Transverse colon (tissue), 4 donors: Measurements from ENCODE around the gene HAGHL. TPM values are rescaled to one million over a fixed set of nuclear protein-coding genes. Genes with fewer than 3 reads are reported as not detected.
A peak's percentile ranks its signal among the peaks of the same experiment; 100 is the strongest.

Experiments
- DNase-seq: peaks from one replicate; pipeline ENCODE4 v3.0.0-alpha.2; 2019
- H3K27ac ChIP-seq, 4 donors: fragments of 200-600 bp; sonication (generic); 2 replicates each; pipeline ENCODE4 v1.5.1; 2016 to 2018; ENCODE audit warnings: inconsistent platforms in 4 of 4
- H3K27me3 ChIP-seq: fragments of 200-600 bp; sonication (generic); 2 replicates; pipeline ENCODE4 v1.5.1; 2017; ENCODE audit warnings: inconsistent platforms
- H3K36me3 ChIP-seq, 4 donors: fragments of 200-600 bp; sonication (generic); 2 replicates each; pipeline ENCODE4 v1.5.1; 2017 to 2019; ENCODE audit warnings: inconsistent platforms in 4 of 4
- H3K4me1 ChIP-seq, 4 donors: fragments of 200-600 bp; sonication (generic); 2 replicates each; pipeline ENCODE4 v1.5.1; 2017 to 2020; ENCODE audit warnings: inconsistent platforms in 4 of 4
- H3K4me3 ChIP-seq, 4 donors: fragments of 200-600 bp; sonication (generic); 1 replicate in 1 of 4; 2 replicates in 3 of 4; pipeline versions ENCODE4 v1.5.1 to v1.6.1; 2017 to 2019; ENCODE audit warnings: inconsistent platforms in 4 of 4
- H3K9me3 ChIP-seq, 2 donors: fragments of 200-600 bp; sonication (generic); 2 replicates each; pipeline ENCODE4 v1.5.1; 2017 to 2019; ENCODE audit warnings: inconsistent platforms in 2 of 2
- CTCF ChIP-seq, 5 experiments: fragments of 200-600 bp in 3 of 5; fragments of 450-650 bp in 2 of 5; sonication (generic) in 3 of 5; IDR thresholded peaks; 1 replicate in 2 of 5; 2 replicates in 3 of 5; pipeline ENCODE4 v1.5.1; 2016 to 2017; ENCODE audit warnings: antibody characterized with exemption in 5 of 5, inconsistent platforms in 3 of 5, mild to moderate bottlenecking in 2 of 5, moderate library complexity in 1 of 5
- EP300 ChIP-seq: sonication (generic); formaldehyde crosslinking; IDR thresholded peaks from one replicate; pipeline ENCODE4 v1.6.1; 2017; ENCODE audit warnings: antibody characterized with exemption, low read depth
- POLR2A ChIP-seq: fragments of 450-650 bp; IDR thresholded peaks from one replicate; pipeline ENCODE4 v1.6.1; 2016; ENCODE audit warnings: antibody characterized with exemption, mild to moderate bottlenecking, moderate library complexity
- POLR2AphosphoS5 ChIP-seq, 3 donors: sonication (generic); formaldehyde crosslinking; IDR thresholded peaks; one replicate each; pipeline ENCODE4 v1.6.1; 2016; ENCODE audit warnings: antibody characterized with exemption in 3 of 3
- WGBS, 2 donors: methylation state at CpG; one replicate each; pipeline ENCODE4 v1.1.5; 2018; ENCODE audit warnings: low coverage in 1 of 2; 5-methylcytosine and 5-hydroxymethylcytosine counted together
- in situ Hi-C, 4 donors: fragments of 200-750 bp; cut with MboI; loops; one replicate each; pipeline versions ENCODE4 v1.15.0 to v1.15.1; 2017; ENCODE audit warnings: low sequenced_read_pairs in 3 of 4, low pct_ligation_motif_present in 1 of 4, low pct_unique_long_range_greater_than_20kb in 1 of 4
- intact Hi-C: fragments of 100-400 bp; cut with DNase I; formaldehyde crosslinking; loops from one replicate; pipeline ENCODE4 v1.15.1; 2023; ENCODE audit warnings: low total_unique reads
- total RNA-seq, 4 donors: library from RNA; depleted of rRNA; stranded (reverse); fragments of >200 nt; gene quantifications; one replicate each; pipeline ENCODE4 v1.1.0, GENCODE V29; 2016

HAGHL gene
- total RNA-seq, 4 donors from 2014 or later, result 1.2 to 12.3 (median 5.5) TPM

GRCh38 chr16:717450-718245 lies 9.3 kb upstream of the HAGHL start:
- no peak overlapping the region for H3K4me3 ChIP-seq
- DNase-seq, result no peak
- H3K27ac ChIP-seq, result no peak overlapping the region
- peaks cover 32% of the 10 kb centered on the region for H3K27me3 ChIP-seq
- WGBS, 2 donors, result 79% methylated on average over 27 of the region's 32 CpGs; no CpG with 5 or more reads in 1 of the 2 donors
- H3K4me1 ChIP-seq, result peaks cover 30 to 61% (median 54%) of the 10 kb centered on the region in 4 donors
- TF ChIP-seq CTCF (IDR thresholded peaks at IDR 0.05) (no peak), EP300 (no peak)
- in situ Hi-C loops, result loop anchor here in 1 of 4 donors (10.0 kb wide), 1 partner anchor 67 kb away; the partner anchor contains the start of genes CHTF18 and RPUSD1
- intact Hi-C loops, result no loop called here
- no peaks in the 10 kb centered on the region for H3K36me3 ChIP-seq
- no peaks in the 10 kb centered on the region for H3K9me3 ChIP-seq

GRCh38 chr16:718389-718788 lies 8.5 kb upstream of the HAGHL start:
- no peak for TF ChIP-seq EP300
- no peak for TF ChIP-seq POLR2A
- no peak for TF ChIP-seq POLR2AphosphoS5 (IDR thresholded peaks at IDR 0.05)
- no peak for TF ChIP-seq CTCF (IDR thresholded peaks at IDR 0.05)
- H3K27ac ChIP-seq, result peak overlapping the region in 3 of 4 donors; percentile 49 to 94 (median 92)
- no peaks in the 10 kb centered on the region for H3K36me3 ChIP-seq
- no peak for DNase-seq
- H3K4me3 ChIP-seq, result no peak overlapping the region
- WGBS, 2 donors, result 81% methylated on average over 9 of the region's 9 CpGs; no CpG with 5 or more reads in 1 of the 2 donors
- intact Hi-C loops (no loop called here), in situ Hi-C loops (loop anchor here in 1 of 4 donors (10.0 kb wide), 1 partner anchor 66 kb away; the partner anchor contains the start of genes CHTF18 and RPUSD1)
- H3K4me1 ChIP-seq, result peaks cover 30 to 61% (median 54%) of the 10 kb centered on the region in 4 donors
- no peaks in the 10 kb centered on the region for H3K9me3 ChIP-seq
- H3K27me3 ChIP-seq, result peaks cover 31% of the 10 kb centered on the region

GRCh38 chr16:718922-719321 lies 8.0 kb upstream of the HAGHL start:
- Histone ChIP-seq H3K27me3 (peaks cover 26% of the 10 kb centered on the region), H3K27ac (peak overlapping the region; percentile 49 to 94 (median 93)), H3K9me3 (no peaks in the 10 kb centered on the region), H3K4me1 (peaks cover 30 to 61% (median 54%) of the 10 kb centered on the region in 4 donors), H3K36me3 (no peaks in the 10 kb centered on the region), H3K4me3 (no peak overlapping the region)
- 63% methylated on average over 6 of the region's 6 CpGs; no CpG with 5 or more reads in 1 of the 2 donors for WGBS, 2 donors
- TF ChIP-seq CTCF (IDR thresholded peaks at IDR 0.05), result no peak
- peak in 1 of 3 donors; percentile 46 for TF ChIP-seq POLR2AphosphoS5 (IDR thresholded peaks at IDR 0.05)
- TF ChIP-seq POLR2A, result peak; percentile 12
- no peak for TF ChIP-seq EP300
- intact Hi-C loops (no loop called here), in situ Hi-C loops (loop anchor here in 1 of 4 donors (10.0 kb wide), 1 partner anchor 66 kb away; the partner anchor contains the start of genes CHTF18 and RPUSD1)
- DNase-seq, result peak; percentile 77

GRCh38 chr16:719815-720446 lies 7.0 kb upstream of the HAGHL start:
- H3K27ac ChIP-seq, result peak overlapping the region; percentile 90 to 94 (median 93)
- H3K27me3 ChIP-seq, result peaks cover 27% of the 10 kb centered on the region
- in situ Hi-C loops (loop anchor here in 1 of 4 donors (10.0 kb wide), 1 partner anchor 65 kb away; the partner anchor contains the start of genes CHTF18 and RPUSD1), intact Hi-C loops (no loop called here)
- peak; percentile 34 for DNase-seq
- no peaks in the 10 kb centered on the region for H3K36me3 ChIP-seq
- H3K4me1 ChIP-seq, result peaks cover 30 to 54% (median 49%) of the 10 kb centered on the region in 4 donors
- 0 to 12% methylated on average over 1 to 15 of the region's 16 CpGs for WGBS, 2 donors
- no peak for TF ChIP-seq POLR2A
- TF ChIP-seq CTCF (IDR thresholded peaks at IDR 0.05), result peak in 3 of 5 experiments; percentile 6 to 18 (median 10)
- TF ChIP-seq EP300, result no peak
- H3K9me3 ChIP-seq, result no peaks in the 10 kb centered on the region
- peak overlapping the region; percentile 37 to 83 (median 68) for H3K4me3 ChIP-seq
